K562 (cell line): Measurements from ENCODE around the gene QPRT. TPM values are rescaled to one million over a fixed set of nuclear protein-coding genes. Genes with fewer than 3 reads are reported as not detected.

Source experiments
- ARHGAP35 ChIP-seq: fragments of 450-650 bp; IDR thresholded peaks from 2 replicates; pipeline ENCODE4 v1.6.1; 2018; ENCODE audit not compliant: partially characterized antibody
- ETV5 ChIP-seq: sonication (generic); formaldehyde crosslinking; IDR thresholded peaks from 2 replicates; pipeline ENCODE4 v1.4.0; 2020; ENCODE audit warnings: low read depth, mild to moderate bottlenecking, missing genetic modification reagents
- RUNX1 ChIP-seq: sonication (generic); IDR thresholded peaks from 2 replicates; pipeline ENCODE4 v1.6.1; 2016; ENCODE audit warnings: antibody characterized with exemption, low read depth
- SMARCE1 ChIP-seq: fragments of 450-650 bp; IDR thresholded peaks from 2 replicates; pipeline ENCODE4 v1.7.1; 2016; ENCODE audit warnings: mild to moderate bottlenecking
- WHSC1 ChIP-seq: IDR thresholded peaks from one replicate; pipeline ENCODE4 v1.6.1; 2012; ENCODE audit warnings: low read length, control low read depth, inconsistent platforms
- ZKSCAN8 ChIP-seq: fragments of 200-800 bp; sonication (Bioruptor generic); IDR thresholded peaks from 2 replicates; pipeline ENCODE4 v1.6.1; 2016; ENCODE audit warnings: missing genetic modification characterization, missing compliant biosample characterization
- ZNF175 ChIP-seq: fragments of 200-800 bp; sonication (Bioruptor generic); IDR thresholded peaks from 2 replicates; pipeline ENCODE4 v1.6.1; 2016; ENCODE audit warnings: low read depth, mild to moderate bottlenecking, missing genetic modification characterization, missing compliant biosample characterization
- ZNF3 ChIP-seq: fragments of 250-450 bp; sonication (Bioruptor Pico); IDR thresholded peaks from 2 replicates; pipeline ENCODE4 v1.5.0; 2021; ENCODE audit warnings: mild to moderate bottlenecking, moderate library complexity
- polyA plus RNA-seq, 8 experiments: library from polyadenylated mRNA; depleted of rRNA in 4 of 8; stranded (reverse) in 5 of 8; unstranded in 3 of 8; fragments of >200 nt; fragmentation: Nextera tagmentation in 2 of 8; fragmentation: Illumina TruSeq in 1 of 8; extraction: Ambion mirVana in 2 of 8; extraction: Trizol in 1 of 8; gene quantifications; 2 replicates each; pipeline versions ENCODE4 v1.2.1 to v1.2.3, GENCODE V29; 2011 to 2014; ENCODE audit warnings: inconsistent platforms in 1 of 8, missing spikeins in 1 of 8
- total RNA-seq, 7 experiments: library from RNA; depleted of rRNA in 6 of 7; stranded (reverse); fragments of >200 nt in 6 of 7; fragmentation: Illumina TruSeq in 2 of 7; extraction: Trizol in 2 of 7; gene quantifications; 2 replicates each; pipeline versions ENCODE4 v1.2.1 to v1.2.3, GENCODE V29; 2011 to 2021; ENCODE audit warnings: low replicate concordance in 1 of 7
- TF ChIP-seq, protein P1 (sequence below): fragments of 250-450 bp; sonication (Bioruptor Pico); IDR thresholded peaks from 2 replicates; pipeline ENCODE4 v1.5.0; 2022; ENCODE audit warnings: mild to moderate bottlenecking
- TF ChIP-seq, protein P2 (sequence below): fragments of 450-650 bp; conservative IDR thresholded peaks from 2 replicates; pipeline ENCODE4 v1.6.1; 2016; ENCODE audit warnings: missing genetic modification characterization, low read depth, mild to moderate bottlenecking, missing compliant biosample characterization, moderate library complexity
- TF ChIP-seq, protein P3 (sequence below), 2 experiments: fragments of 450-650 bp in 1 of 2; sonication (generic) in 1 of 2; formaldehyde crosslinking in 1 of 2; IDR thresholded peaks; 2 replicates each; pipeline versions ENCODE4 v1.7.1 to v1.9.0; 2016 to 2022; ENCODE audit warnings: inconsistent platforms in 1 of 2, mild to moderate bottlenecking in 1 of 2, missing genetic modification reagents in 1 of 2

Gene QPRT
- total and polyA plus RNA-seq, 9 of the 15 experiments (the other 6 are each of a cell fraction or from before 2014, with no cell fraction given): 7.7 to 112 (median 64.1) TPM

DNA sequence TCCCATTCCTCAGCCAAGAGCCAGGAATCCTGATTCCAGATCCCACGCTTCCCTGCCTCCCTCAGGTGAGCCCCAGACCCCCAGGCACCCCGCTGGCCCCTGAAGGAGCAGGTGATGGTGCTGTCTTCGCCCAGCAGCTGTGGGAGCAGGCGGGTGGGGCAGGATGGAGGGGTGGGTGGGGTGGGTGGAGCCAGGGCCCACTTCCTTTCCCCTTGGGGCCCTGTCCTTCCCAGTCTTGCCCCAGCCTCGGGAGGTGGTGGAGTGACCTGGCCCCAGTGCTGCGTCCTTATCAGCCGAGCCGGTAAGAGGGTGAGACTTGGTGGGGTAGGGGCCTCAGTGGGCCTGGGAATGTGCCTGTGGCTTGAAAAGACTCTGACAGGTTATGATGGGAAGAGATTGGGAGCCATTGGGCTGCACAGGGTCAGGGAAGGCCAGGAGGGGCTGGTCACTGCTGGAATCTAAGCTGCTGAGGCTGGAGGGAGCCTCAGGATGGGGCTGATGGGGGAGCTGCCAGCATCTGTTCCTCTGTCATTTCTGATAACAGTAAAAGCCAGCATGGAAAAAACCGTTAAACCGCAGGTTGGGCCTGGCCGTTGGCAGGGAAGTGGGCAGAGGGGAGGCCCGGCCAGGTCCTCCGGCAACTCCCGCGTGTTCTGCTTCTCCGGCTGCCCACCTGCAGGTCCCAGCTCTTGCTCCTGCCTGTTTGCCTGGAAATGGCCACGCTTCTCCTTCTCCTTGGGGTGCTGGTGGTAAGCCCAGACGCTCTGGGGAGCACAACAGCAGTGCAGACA lies 15.8 kb upstream of the QPRT start, which contains the start of gene SPN (continued):
- TF ChIP-seq ARHGAP35: no peak
- peak; percentile 60; the same call in 1 of the 2 replicates for TF ChIP-seq RUNX1
- TF ChIP-seq ZKSCAN8 (CRISPR knock-in tag): no peak
- TF ChIP-seq, protein P1, sequence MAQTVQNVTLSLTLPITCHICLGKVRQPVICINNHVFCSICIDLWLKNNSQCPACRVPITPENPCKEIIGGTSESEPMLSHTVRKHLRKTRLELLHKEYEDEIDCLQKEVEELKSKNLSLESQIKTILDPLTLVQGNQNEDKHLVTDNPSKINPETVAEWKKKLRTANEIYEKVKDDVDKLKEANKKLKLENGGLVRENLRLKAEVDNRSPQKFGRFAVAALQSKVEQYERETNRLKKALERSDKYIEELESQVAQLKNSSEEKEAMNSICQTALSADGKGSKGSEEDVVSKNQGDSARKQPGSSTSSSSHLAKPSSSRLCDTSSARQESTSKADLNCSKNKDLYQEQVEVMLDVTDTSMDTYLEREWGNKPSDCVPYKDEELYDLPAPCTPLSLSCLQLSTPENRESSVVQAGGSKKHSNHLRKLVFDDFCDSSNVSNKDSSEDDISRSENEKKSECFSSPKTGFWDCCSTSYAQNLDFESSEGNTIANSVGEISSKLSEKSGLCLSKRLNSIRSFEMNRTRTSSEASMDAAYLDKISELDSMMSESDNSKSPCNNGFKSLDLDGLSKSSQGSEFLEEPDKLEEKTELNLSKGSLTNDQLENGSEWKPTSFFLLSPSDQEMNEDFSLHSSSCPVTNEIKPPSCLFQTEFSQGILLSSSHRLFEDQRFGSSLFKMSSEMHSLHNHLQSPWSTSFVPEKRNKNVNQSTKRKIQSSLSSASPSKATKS (CRISPR knock-in tag): no peak
- TF ChIP-seq, protein P2, sequence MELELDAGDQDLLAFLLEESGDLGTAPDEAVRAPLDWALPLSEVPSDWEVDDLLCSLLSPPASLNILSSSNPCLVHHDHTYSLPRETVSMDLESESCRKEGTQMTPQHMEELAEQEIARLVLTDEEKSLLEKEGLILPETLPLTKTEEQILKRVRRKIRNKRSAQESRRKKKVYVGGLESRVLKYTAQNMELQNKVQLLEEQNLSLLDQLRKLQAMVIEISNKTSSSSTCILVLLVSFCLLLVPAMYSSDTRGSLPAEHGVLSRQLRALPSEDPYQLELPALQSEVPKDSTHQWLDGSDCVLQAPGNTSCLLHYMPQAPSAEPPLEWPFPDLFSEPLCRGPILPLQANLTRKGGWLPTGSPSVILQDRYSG (tag): peak; percentile 80
- TF ChIP-seq ZNF175 (CRISPR knock-in tag): peak; percentile 70; the same call in 1 of the 2 replicates
- TF ChIP-seq WHSC1: no peak
- TF ChIP-seq SMARCE1: peak; percentile 67
- TF ChIP-seq, protein P3, sequence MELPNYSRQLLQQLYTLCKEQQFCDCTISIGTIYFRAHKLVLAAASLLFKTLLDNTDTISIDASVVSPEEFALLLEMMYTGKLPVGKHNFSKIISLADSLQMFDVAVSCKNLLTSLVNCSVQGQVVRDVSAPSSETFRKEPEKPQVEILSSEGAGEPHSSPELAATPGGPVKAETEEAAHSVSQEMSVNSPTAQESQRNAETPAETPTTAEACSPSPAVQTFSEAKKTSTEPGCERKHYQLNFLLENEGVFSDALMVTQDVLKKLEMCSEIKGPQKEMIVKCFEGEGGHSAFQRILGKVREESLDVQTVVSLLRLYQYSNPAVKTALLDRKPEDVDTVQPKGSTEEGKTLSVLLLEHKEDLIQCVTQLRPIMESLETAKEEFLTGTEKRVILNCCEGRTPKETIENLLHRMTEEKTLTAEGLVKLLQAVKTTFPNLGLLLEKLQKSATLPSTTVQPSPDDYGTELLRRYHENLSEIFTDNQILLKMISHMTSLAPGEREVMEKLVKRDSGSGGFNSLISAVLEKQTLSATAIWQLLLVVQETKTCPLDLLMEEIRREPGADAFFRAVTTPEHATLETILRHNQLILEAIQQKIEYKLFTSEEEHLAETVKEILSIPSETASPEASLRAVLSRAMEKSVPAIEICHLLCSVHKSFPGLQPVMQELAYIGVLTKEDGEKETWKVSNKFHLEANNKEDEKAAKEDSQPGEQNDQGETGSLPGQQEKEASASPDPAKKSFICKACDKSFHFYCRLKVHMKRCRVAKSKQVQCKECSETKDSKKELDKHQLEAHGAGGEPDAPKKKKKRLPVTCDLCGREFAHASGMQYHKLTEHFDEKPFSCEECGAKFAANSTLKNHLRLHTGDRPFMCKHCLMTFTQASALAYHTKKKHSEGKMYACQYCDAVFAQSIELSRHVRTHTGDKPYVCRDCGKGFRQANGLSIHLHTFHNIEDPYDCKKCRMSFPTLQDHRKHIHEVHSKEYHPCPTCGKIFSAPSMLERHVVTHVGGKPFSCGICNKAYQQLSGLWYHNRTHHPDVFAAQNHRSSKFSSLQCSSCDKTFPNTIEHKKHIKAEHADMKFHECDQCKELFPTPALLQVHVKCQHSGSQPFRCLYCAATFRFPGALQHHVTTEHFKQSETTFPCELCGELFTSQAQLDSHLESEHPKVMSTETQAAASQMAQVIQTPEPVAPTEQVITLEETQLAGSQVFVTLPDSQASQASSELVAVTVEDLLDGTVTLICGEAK (IDR thresholded peaks at IDR 0.05): no peak
- TF ChIP-seq, protein P3 (CRISPR knock-in tag; IDR thresholded peaks at IDR 0.05): no peak
- peak; percentile 47; the same call in 1 of the 2 replicates for TF ChIP-seq ETV5 (CRISPR knock-in tag)
- TF ChIP-seq ZNF3 (CRISPR knock-in tag): no peak
